HepG2 (cell line): ENCODE measurements around the gene RBFOX1. TPM values are rescaled to one million over a fixed set of nuclear protein-coding genes. Genes with fewer than 3 reads are reported as not detected.

Source experiments
- ATAC-seq: fragments of 200-7000 bp; cut with Tn5 transposase; 3 replicates; pipeline ENCODE4 v1.9.1; 2020; ENCODE audit warnings: mild to moderate bottlenecking, moderate library complexity
- BruUV-seq: library from RNA; stranded (reverse); fragments of 400-500 nt; replicated peaks from 2 replicates; lab custom pipeline; 2021; lab: Mats Ljungman, UMichigan
- CTCF ChIA-PET: fragments of 300-600 bp; formaldehyde crosslinking; extraction: SDS; loops from one replicate; lab custom pipeline; 2021; ENCODE audit warnings: low total read pairs, inconsistent platforms, low intra/inter-chr PET ratio; lab: Yijun Ruan, JAX
- POLR2A ChIA-PET: fragments of 350-600 bp; sonication (Branson Sonifier 250); formaldehyde crosslinking; loops from one replicate; lab custom pipeline; 2020; ENCODE audit warnings: antibody characterized with exemption, inconsistent platforms; lab: Yijun Ruan, JAX
- DNase-seq: peaks from one replicate; pipeline ENCODE4 v3.0.0-alpha.2; 2015; ENCODE audit warnings: low spot score
- FAIRE-seq: peaks from 3 replicates; lab custom pipeline; 2011; peaks lifted over from hg19 to GRCh38; lab: Jason Lieb, UNC
- H2AFZ ChIP-seq: one replicate; pipeline ENCODE4 v1.6.1; 2011; ENCODE audit warnings: low read length, inconsistent platforms
- H3K27ac ChIP-seq: fragments of 300-600 bp; 3 replicates; pipeline ENCODE4 v1.8.0; 2011; ENCODE audit warnings: mixed run types, mild to moderate bottlenecking, mixed read lengths, low read length, inconsistent platforms; ENCODE audit not compliant: insufficient read depth; ENCODE audit errors: extremely low read length
- H3K27me3 ChIP-seq, 2 experiments: fragments of 200-600 bp in 1 of 2; 2 replicates in 1 of 2; 3 replicates in 1 of 2; pipeline versions ENCODE4 v1.6.0 to v1.8.0; 2011; ENCODE audit warnings: low read length in 2 of 2, mild to moderate bottlenecking in 2 of 2, moderate library complexity in 2 of 2, inconsistent platforms in 1 of 2; ENCODE audit not compliant: insufficient read depth in 2 of 2, control insufficient read depth in 1 of 2
- H3K36me3 ChIP-seq, 2 experiments: fragments of 200-600 bp in 1 of 2; replicated peaks in 1 of 2; 2 replicates in 1 of 2; 3 replicates in 1 of 2; pipeline versions ENCODE4 v1.5.1 to v1.8.0; 2011; ENCODE audit warnings: low read length in 2 of 2, inconsistent platforms in 1 of 2; ENCODE audit not compliant: insufficient read depth in 2 of 2, control insufficient read depth in 1 of 2
- H3K4me1 ChIP-seq: 2 replicates; pipeline ENCODE4 v1.5.1; 2012; ENCODE audit warnings: low read length, inconsistent platforms; ENCODE audit not compliant: insufficient read depth
- H3K4me2 ChIP-seq: 2 replicates; pipeline ENCODE4 v1.6.0; 2011; ENCODE audit warnings: low read depth, low read length, inconsistent platforms
- H3K4me3 ChIP-seq, 3 experiments: fragments of 200-600 bp in 1 of 3; sonication (generic), shearing (Covaris generic) in 1 of 3; replicated peaks in 1 of 3; 2 replicates each; pipeline ENCODE4 v1.5.1; 2011 to 2016; ENCODE audit warnings: low read length in 3 of 3, inconsistent platforms in 2 of 3, low read depth in 2 of 3, mild to moderate bottlenecking in 2 of 3, control low read depth in 1 of 3, mixed read lengths in 1 of 3; ENCODE audit not compliant: insufficient read depth in 1 of 3
- H3K79me2 ChIP-seq: one replicate; pipeline ENCODE4 v1.6.1; 2011; ENCODE audit warnings: low read length, inconsistent platforms; ENCODE audit not compliant: insufficient read depth
- H3K9ac ChIP-seq: 2 replicates; pipeline ENCODE4 v1.6.0; 2011; ENCODE audit warnings: mild to moderate bottlenecking, low read depth, low read length, inconsistent platforms; ENCODE audit not compliant: insufficient read depth
- H3K9me3 ChIP-seq: 2 replicates; pipeline ENCODE4 v1.5.1; 2012; ENCODE audit warnings: mild to moderate bottlenecking, low read length
- H4K20me1 ChIP-seq: 2 replicates; pipeline ENCODE4 v1.6.0; 2011; ENCODE audit warnings: inconsistent platforms, mild to moderate bottlenecking, low read length, moderate library complexity; ENCODE audit not compliant: insufficient read depth
- MTERF4 ChIP-seq: sonication (generic); formaldehyde crosslinking; IDR thresholded peaks from 2 replicates; pipeline ENCODE4 v1.8.0; 2023; ENCODE audit warnings: mild to moderate bottlenecking, missing genetic modification reagents
- ZNF609 ChIP-seq: sonication (generic); formaldehyde crosslinking; IDR thresholded peaks from 2 replicates; pipeline ENCODE4 v1.4.0; 2020; ENCODE audit warnings: mild to moderate bottlenecking, missing genetic modification reagents, borderline replicate concordance
- WGBS: methylation state at CpG from one replicate; pipeline ENCODE4 v1.1.6; 2017; ENCODE audit warnings: low lambda C conversion rate; 5-methylcytosine and 5-hydroxymethylcytosine counted together
- in situ Hi-C: cut with HindIII; loops from 2 replicates; pipeline ENCODE4 v1.10.0; 2017; ENCODE audit warnings: low pct_unique_long_range_greater_than_20kb; ENCODE audit not compliant: extremely low pct_ligation_motif_present
- intact Hi-C: fragments of 100-400 bp; cut with micrococcal nuclease; formaldehyde crosslinking; loops from one replicate; pipeline ENCODE4 v1.10.0; 2022; ENCODE audit not compliant: unreplicated experiment
- polyA plus RNA-seq, 8 experiments: library from polyadenylated mRNA; depleted of rRNA in 3 of 8; stranded (reverse) in 7 of 8; unstranded in 1 of 8; fragments of >200 nt; fragmentation: Illumina TruSeq in 4 of 8; extraction: Trizol in 4 of 8; gene quantifications; 2 replicates each; pipeline versions ENCODE4 v1.2.1 to v1.2.3, GENCODE V29; 2011 to 2016; ENCODE audit warnings: low read depth in 4 of 8, missing spikeins in 1 of 8, mixed read lengths in 1 of 8; ENCODE audit not compliant: insufficient read depth in 1 of 8
- total RNA-seq, 5 experiments: library from RNA; depleted of rRNA; stranded (reverse); fragments of >200 nt; fragmentation: Illumina TruSeq; extraction: Trizol; gene quantifications; 2 replicates each; pipeline ENCODE4 v1.2.3, GENCODE V29; 2016; ENCODE audit warnings: low read depth in 1 of 5

Gene RBFOX1
- total and polyA plus RNA-seq, 2 of the 13 experiments (the other 11 are each of a cell fraction or from before 2014, with no cell fraction given): not detected

- H3K36me3 ChIP-seq: no peaks in the 10 kb centered on the region
- H3K4me3 ChIP-seq: no peak overlapping the region
- POLR2A ChIA-PET: no interaction called here
- intact Hi-C loops: no loop called here
- WGBS: 9% methylated on average over 4 of the region's 4 CpGs
- TF ChIP-seq ZNF609 (CRISPR knock-in tag) (no peak), MTERF4 (CRISPR knock-in tag) (no peak)
- no peaks in the 10 kb centered on the region for H3K27me3 ChIP-seq
- H3K79me2 ChIP-seq: no peaks in the 10 kb centered on the region
- no peak for DNase-seq
- H3K9me3 ChIP-seq: no peaks in the 10 kb centered on the region
- no TSS peak for BruUV-seq
- CTCF ChIA-PET: no interaction called here
- H3K4me1 ChIP-seq: no peaks in the 10 kb centered on the region
- no peak overlapping the region for H3K4me2 ChIP-seq
- ATAC-seq: no peak
- H3K27ac ChIP-seq: no peak overlapping the region
- in situ Hi-C loops: no loop called here
- H3K9ac ChIP-seq: no peak overlapping the region
- no peak overlapping the region for H2AFZ ChIP-seq
- H4K20me1 ChIP-seq: no peaks in the 10 kb centered on the region
- FAIRE-seq: no peak
These were observed 250.8 kb downstream of the RBFOX1 start for GRCh38 chr16:7583396-7583795.
